HepG2 (cell line): Measurements from ENCODE around the gene MORN5.

Experiments
- CHD2 ChIP-seq: IDR thresholded peaks from 2 replicates; pipeline ENCODE4 v1.6.1; 2011; ENCODE audit warnings: low read depth, low read length, improper control_type of control experiment
- EP300 ChIP-seq, 3 experiments: sonication (generic) in 1 of 3; formaldehyde crosslinking in 1 of 3; IDR thresholded peaks; 2 replicates each; pipeline versions ENCODE4 v1.5.1 to v1.6.1; 2011 to 2020; ENCODE audit warnings: low read depth in 2 of 3, low read length in 2 of 3, borderline replicate concordance in 1 of 3, improper control_type of control experiment in 1 of 3, mild to moderate bottlenecking in 1 of 3, missing genetic modification reagents in 1 of 3, moderate library complexity in 1 of 3
- GABPA ChIP-seq, 2 experiments: IDR thresholded peaks; 2 replicates each; pipeline ENCODE4 v1.6.1; 2011 to 2016; ENCODE audit warnings: low read depth in 2 of 2, low read length in 1 of 2, missing biosample characterization in 1 of 2, missing genetic modification characterization in 1 of 2
- MTA3 ChIP-seq: sonication (generic); formaldehyde crosslinking; IDR thresholded peaks from 2 replicates; pipeline ENCODE4 v1.4.0; 2020; ENCODE audit warnings: missing genetic modification reagents
- NFATC3 ChIP-seq: sonication (generic); formaldehyde crosslinking; IDR thresholded peaks from 2 replicates; pipeline ENCODE4 v1.5.1; 2020; ENCODE audit warnings: mild to moderate bottlenecking, missing genetic modification reagents
- POLR2AphosphoS2 ChIP-seq: IDR thresholded peaks from 2 replicates; pipeline ENCODE4 v1.6.1; 2011; ENCODE audit warnings: low read depth, low read length, improper control_type of control experiment
- RNF2 ChIP-seq: fragments of 450-650 bp; conservative IDR thresholded peaks from 2 replicates; pipeline ENCODE4 v1.6.1; 2016; ENCODE audit warnings: low read depth
- SMC3 ChIP-seq: IDR thresholded peaks from 2 replicates; pipeline ENCODE4 v1.6.1; 2011; ENCODE audit warnings: low read length, improper control_type of control experiment
- STAG1 ChIP-seq: sonication (generic); formaldehyde crosslinking; IDR thresholded peaks from 2 replicates; pipeline ENCODE4 v1.4.0; 2020; ENCODE audit warnings: missing genetic modification reagents
- TCF12 ChIP-seq, 2 experiments: fragments of 450-650 bp in 1 of 2; sonication (generic) in 1 of 2; formaldehyde crosslinking in 1 of 2; IDR thresholded peaks; 2 replicates each; pipeline versions ENCODE4 v1.6.1 to v1.8.0; 2017 to 2022; ENCODE audit warnings: antibody characterized with exemption in 1 of 2, mild to moderate bottlenecking in 1 of 2, missing genetic modification reagents in 1 of 2, moderate library complexity in 1 of 2
- TF ChIP-seq, protein P1 (sequence below), 2 experiments: fragments of 450-650 bp in 1 of 2; sonication (generic) in 1 of 2; formaldehyde crosslinking; IDR thresholded peaks; 2 replicates each; pipeline versions ENCODE4 v1.5.0 to v1.8.0; 2020 to 2022; ENCODE audit warnings: mild to moderate bottlenecking in 1 of 2, missing genetic modification reagents in 1 of 2
- TF ChIP-seq, protein P2 (sequence below): sonication (generic); formaldehyde crosslinking; IDR thresholded peaks from 2 replicates; pipeline ENCODE4 v1.5.0; 2020; ENCODE audit warnings: mild to moderate bottlenecking, missing genetic modification reagents, moderate library complexity
- TF ChIP-seq, protein P3 (sequence below): IDR thresholded peaks from 2 replicates; pipeline ENCODE4 v1.6.1; 2016; ENCODE audit warnings: control low read depth

GRCh38 chr9:122209451-122209850 is 49.7 kb downstream of the MORN5 start:
- TF ChIP-seq, protein P1, sequence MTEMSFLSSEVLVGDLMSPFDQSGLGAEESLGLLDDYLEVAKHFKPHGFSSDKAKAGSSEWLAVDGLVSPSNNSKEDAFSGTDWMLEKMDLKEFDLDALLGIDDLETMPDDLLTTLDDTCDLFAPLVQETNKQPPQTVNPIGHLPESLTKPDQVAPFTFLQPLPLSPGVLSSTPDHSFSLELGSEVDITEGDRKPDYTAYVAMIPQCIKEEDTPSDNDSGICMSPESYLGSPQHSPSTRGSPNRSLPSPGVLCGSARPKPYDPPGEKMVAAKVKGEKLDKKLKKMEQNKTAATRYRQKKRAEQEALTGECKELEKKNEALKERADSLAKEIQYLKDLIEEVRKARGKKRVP (CRISPR knock-in tag; IDR thresholded peaks at IDR 0.05) = no peak
- no peak for TF ChIP-seq STAG1 (CRISPR knock-in tag)
- TF ChIP-seq, protein P2, sequence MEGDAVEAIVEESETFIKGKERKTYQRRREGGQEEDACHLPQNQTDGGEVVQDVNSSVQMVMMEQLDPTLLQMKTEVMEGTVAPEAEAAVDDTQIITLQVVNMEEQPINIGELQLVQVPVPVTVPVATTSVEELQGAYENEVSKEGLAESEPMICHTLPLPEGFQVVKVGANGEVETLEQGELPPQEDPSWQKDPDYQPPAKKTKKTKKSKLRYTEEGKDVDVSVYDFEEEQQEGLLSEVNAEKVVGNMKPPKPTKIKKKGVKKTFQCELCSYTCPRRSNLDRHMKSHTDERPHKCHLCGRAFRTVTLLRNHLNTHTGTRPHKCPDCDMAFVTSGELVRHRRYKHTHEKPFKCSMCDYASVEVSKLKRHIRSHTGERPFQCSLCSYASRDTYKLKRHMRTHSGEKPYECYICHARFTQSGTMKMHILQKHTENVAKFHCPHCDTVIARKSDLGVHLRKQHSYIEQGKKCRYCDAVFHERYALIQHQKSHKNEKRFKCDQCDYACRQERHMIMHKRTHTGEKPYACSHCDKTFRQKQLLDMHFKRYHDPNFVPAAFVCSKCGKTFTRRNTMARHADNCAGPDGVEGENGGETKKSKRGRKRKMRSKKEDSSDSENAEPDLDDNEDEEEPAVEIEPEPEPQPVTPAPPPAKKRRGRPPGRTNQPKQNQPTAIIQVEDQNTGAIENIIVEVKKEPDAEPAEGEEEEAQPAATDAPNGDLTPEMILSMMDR = no peak
- TF ChIP-seq TCF12 (IDR thresholded peaks at IDR 0.05) = no peak
- TF ChIP-seq TCF12 (CRISPR knock-in tag; IDR thresholded peaks at IDR 0.05) = no peak
- TF ChIP-seq RNF2 = no peak
- TF ChIP-seq POLR2AphosphoS2 = no peak
- TF ChIP-seq MTA3 (CRISPR knock-in tag) = no peak
- no peak for TF ChIP-seq CHD2
- TF ChIP-seq NFATC3 (CRISPR knock-in tag) = no peak
- no peak for TF ChIP-seq EP300 (IDR thresholded peaks at IDR 0.05; ENCODE audit: low read depth in 2 of 2, low read length in 2 of 2)
- no peak for TF ChIP-seq EP300 (CRISPR knock-in tag; IDR thresholded peaks at IDR 0.05; ENCODE audit: borderline replicate concordance)
- no peak for TF ChIP-seq SMC3
- no peak for TF ChIP-seq GABPA (IDR thresholded peaks at IDR 0.05; ENCODE audit: low read depth, low read length)
- no peak for TF ChIP-seq GABPA (CRISPR knock-in tag; IDR thresholded peaks at IDR 0.05; ENCODE audit: low read depth)
- TF ChIP-seq, protein P3, sequence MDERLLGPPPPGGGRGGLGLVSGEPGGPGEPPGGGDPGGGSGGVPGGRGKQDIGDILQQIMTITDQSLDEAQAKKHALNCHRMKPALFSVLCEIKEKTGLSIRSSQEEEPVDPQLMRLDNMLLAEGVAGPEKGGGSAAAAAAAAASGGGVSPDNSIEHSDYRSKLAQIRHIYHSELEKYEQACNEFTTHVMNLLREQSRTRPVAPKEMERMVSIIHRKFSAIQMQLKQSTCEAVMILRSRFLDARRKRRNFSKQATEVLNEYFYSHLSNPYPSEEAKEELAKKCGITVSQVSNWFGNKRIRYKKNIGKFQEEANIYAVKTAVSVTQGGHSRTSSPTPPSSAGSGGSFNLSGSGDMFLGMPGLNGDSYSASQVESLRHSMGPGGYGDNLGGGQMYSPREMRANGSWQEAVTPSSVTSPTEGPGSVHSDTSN (CRISPR knock-in tag) = no peak
